K562 (cell line): ENCODE results near the gene MIXL1. TPM values are rescaled to one million over a fixed set of nuclear protein-coding genes. Genes with fewer than 3 reads are reported as not detected.

Experiments used
- C11orf30 ChIP-seq: fragments of 450-650 bp; IDR thresholded peaks from 2 replicates; pipeline ENCODE4 v1.6.1; 2016; ENCODE audit warnings: low read depth, mild to moderate bottlenecking
- CGGBP1 ChIP-seq: fragments of 250-450 bp; sonication (Bioruptor Pico); IDR thresholded peaks from 2 replicates; pipeline ENCODE4 v1.9.0; 2021; ENCODE audit warnings: mild to moderate bottlenecking
- CREB3 ChIP-seq: fragments of 450-650 bp; conservative IDR thresholded peaks from 2 replicates; pipeline ENCODE4 v1.6.1; 2016; ENCODE audit warnings: missing genetic modification characterization, low read depth, mild to moderate bottlenecking, missing compliant biosample characterization, moderate library complexity
- GABPB2 ChIP-seq: fragments of 250-450 bp; sonication (Bioruptor Pico); conservative IDR thresholded peaks from 2 replicates; pipeline ENCODE4 v1.5.1; 2021; ENCODE audit warnings: mild to moderate bottlenecking
- GATAD2B ChIP-seq: fragments of 450-650 bp; IDR thresholded peaks from 2 replicates; pipeline ENCODE4 v1.6.1; 2017; ENCODE audit warnings: mild to moderate bottlenecking, borderline replicate concordance
- GTF3C2 ChIP-seq: IDR thresholded peaks from 3 replicates; pipeline ENCODE4 v1.6.1; 2011; ENCODE audit warnings: borderline replicate concordance, mild to moderate bottlenecking, moderate library complexity; ENCODE audit not compliant: insufficient read length; ENCODE audit errors: extremely low read depth
- HDAC1 ChIP-seq, 2 experiments: fragments of 450-650 bp; IDR thresholded peaks; 2 replicates each; pipeline ENCODE4 v1.6.1; 2016 to 2017; ENCODE audit warnings: inconsistent platforms in 1 of 2, mild to moderate bottlenecking in 1 of 2, moderate library complexity in 1 of 2
- JUND ChIP-seq, 2 experiments: IDR thresholded peaks; 2 replicates in 1 of 2; 3 replicates in 1 of 2; pipeline ENCODE4 v1.6.1; 2011; ENCODE audit warnings: borderline replicate concordance in 2 of 2, low read depth in 2 of 2, low read length in 2 of 2, improper control_type of control experiment in 1 of 2, missing biosample characterization in 1 of 2, missing genetic modification characterization in 1 of 2, missing genetic modification reagents in 1 of 2
- KHSRP ChIP-seq: fragments of 450-650 bp; IDR thresholded peaks from 2 replicates; pipeline ENCODE4 v1.6.1; 2017
- KLF6 ChIP-seq: fragments of 250-450 bp; sonication (Bioruptor Pico); IDR thresholded peaks from 2 replicates; pipeline ENCODE4 v1.4.0; 2020; ENCODE audit warnings: mild to moderate bottlenecking, moderate library complexity, borderline replicate concordance
- MBD2 ChIP-seq: sonication (generic); IDR thresholded peaks from 2 replicates; pipeline ENCODE4 v1.6.1; 2016; ENCODE audit warnings: low read depth, borderline replicate concordance
- NCOA4 ChIP-seq: fragments of 450-650 bp; IDR thresholded peaks from 2 replicates; pipeline ENCODE4 v1.6.1; 2018; ENCODE audit warnings: mild to moderate bottlenecking; ENCODE audit not compliant: partially characterized antibody
- NFIC ChIP-seq: fragments of 450-650 bp; IDR thresholded peaks from 2 replicates; pipeline ENCODE4 v1.6.1; 2017; ENCODE audit warnings: mild to moderate bottlenecking, inconsistent platforms
- NFRKB ChIP-seq: fragments of 450-650 bp; IDR thresholded peaks from 2 replicates; pipeline ENCODE4 v1.6.1; 2016; ENCODE audit warnings: low read depth
- NFXL1 ChIP-seq: fragments of 450-650 bp; formaldehyde crosslinking; IDR thresholded peaks from 2 replicates; pipeline ENCODE4 v1.4.0; 2021; ENCODE audit warnings: mild to moderate bottlenecking
- NRF1 ChIP-seq, 2 experiments: fragments of 450-650 bp; IDR thresholded peaks in 1 of 2; conservative IDR thresholded peaks in 1 of 2; 2 replicates each; pipeline ENCODE4 v1.6.1; 2014; ENCODE audit warnings: mild to moderate bottlenecking in 2 of 2
- SMAD1 ChIP-seq: fragments of 150-350 bp; IDR thresholded peaks from 2 replicates; pipeline ENCODE4 v1.6.1; 2014; ENCODE audit warnings: low read length, low read depth; ENCODE audit not compliant: partially characterized antibody
- SPI1 ChIP-seq: IDR thresholded peaks from 2 replicates; pipeline ENCODE4 v1.6.1; 2011; ENCODE audit warnings: low read depth, low read length, control low read depth, borderline replicate concordance
- WHSC1 ChIP-seq: IDR thresholded peaks from one replicate; pipeline ENCODE4 v1.6.1; 2012; ENCODE audit warnings: low read length, control low read depth, inconsistent platforms
- ZBTB9 ChIP-seq: fragments of 450-650 bp; formaldehyde crosslinking; IDR thresholded peaks from 2 replicates; pipeline ENCODE4 v1.4.0; 2020; ENCODE audit warnings: mild to moderate bottlenecking, moderate library complexity
- ZNF263 ChIP-seq: sonication (generic); formaldehyde crosslinking; IDR thresholded peaks from 2 replicates; pipeline ENCODE4 v1.8.0; 2022; ENCODE audit warnings: mild to moderate bottlenecking, missing genetic modification reagents, borderline replicate concordance
- ZNF668 ChIP-seq: fragments of 250-450 bp; sonication (Bioruptor Pico); IDR thresholded peaks from 2 replicates; pipeline ENCODE4 v1.8.0; 2022; ENCODE audit warnings: mild to moderate bottlenecking, inconsistent platforms
- polyA plus RNA-seq, 8 experiments: library from polyadenylated mRNA; depleted of rRNA in 4 of 8; stranded (reverse) in 5 of 8; unstranded in 3 of 8; fragments of >200 nt; fragmentation: Nextera tagmentation in 2 of 8; fragmentation: Illumina TruSeq in 1 of 8; extraction: Ambion mirVana in 2 of 8; extraction: Trizol in 1 of 8; gene quantifications; 2 replicates each; pipeline versions ENCODE4 v1.2.1 to v1.2.3, GENCODE V29; 2011 to 2014; ENCODE audit warnings: inconsistent platforms in 1 of 8, missing spikeins in 1 of 8
- total RNA-seq, 7 experiments: library from RNA; depleted of rRNA in 6 of 7; stranded (reverse); fragments of >200 nt in 6 of 7; fragmentation: Illumina TruSeq in 2 of 7; extraction: Trizol in 2 of 7; gene quantifications; 2 replicates each; pipeline versions ENCODE4 v1.2.1 to v1.2.3, GENCODE V29; 2011 to 2021; ENCODE audit warnings: low replicate concordance in 1 of 7

MIXL1 gene
- total and polyA plus RNA-seq, 9 of the 15 experiments (the other 6 are each of a cell fraction or from before 2014, with no cell fraction given) = not detected

- TF ChIP-seq GATAD2B (peak; percentile 77), SMAD1 (peak; percentile 60), KHSRP (no peak), CREB3 (tag) (0 out of 2 replicates have a peak, but pooled peaks have one; percentile 40), NCOA4 (no peak), ZNF263 (CRISPR knock-in tag) (0 out of 2 replicates have a peak, but pooled peaks have one; percentile 2), SPI1 (peak; percentile 77; the same call in 1 of the 2 replicates), NFRKB (peak; percentile 87), GABPB2 (CRISPR knock-in tag) (no peak), HDAC1 (IDR thresholded peaks at IDR 0.05) (peak in 1 of 2 experiments; percentile 95; a peak in 2 of 4 replicates), MBD2 (peak; percentile 72; the same call in 1 of the 2 replicates), NFIC (peak; percentile 60), NRF1 (conservative IDR thresholded peaks at IDR 0.05 in 1 of 2, IDR thresholded peaks at IDR 0.05 in 1 of 2) (peak; percentile 47 to 67; a peak in 1 of 4 replicates), WHSC1 (no peak), CGGBP1 (0 out of 2 replicates have a peak, but pooled peaks have one; percentile 23), GTF3C2 (no peak), ZNF668 (0 out of 2 replicates have a peak, but pooled peaks have one; percentile 17), JUND (IDR thresholded peaks at IDR 0.05; ENCODE audit: borderline replicate concordance, low read depth, low read length) (peak; percentile 49), JUND (tag; IDR thresholded peaks at IDR 0.05; ENCODE audit: borderline replicate concordance, low read depth, low read length) (no peak; the same call in 2 of the 3 replicates), C11orf30 (peak; percentile 74), KLF6 (CRISPR knock-in tag) (no peak), NFXL1 (CRISPR knock-in tag) (no peak), ZBTB9 (CRISPR knock-in tag) (peak; percentile 66; the same call in 1 of the 2 replicates)
Measured at GRCh38 chr1:226186124-226187018, 37.1 kb upstream of the MIXL1 start, which contains the start of gene ACBD3 (continued).
